NB4 (cell line): ENCODE data around the gene TINCR.

Source experiments
- POLR2A ChIP-seq: IDR thresholded peaks from 2 replicates; pipeline ENCODE4 v1.6.1; 2011; ENCODE audit warnings: mild to moderate bottlenecking; ENCODE audit not compliant: insufficient read length; ENCODE audit errors: extremely low read depth
- TF ChIP-seq, protein P1 (sequence below): IDR thresholded peaks from one replicate; pipeline ENCODE4 v1.5.1; 2012; ENCODE audit warnings: low read depth, low read length

DNA sequence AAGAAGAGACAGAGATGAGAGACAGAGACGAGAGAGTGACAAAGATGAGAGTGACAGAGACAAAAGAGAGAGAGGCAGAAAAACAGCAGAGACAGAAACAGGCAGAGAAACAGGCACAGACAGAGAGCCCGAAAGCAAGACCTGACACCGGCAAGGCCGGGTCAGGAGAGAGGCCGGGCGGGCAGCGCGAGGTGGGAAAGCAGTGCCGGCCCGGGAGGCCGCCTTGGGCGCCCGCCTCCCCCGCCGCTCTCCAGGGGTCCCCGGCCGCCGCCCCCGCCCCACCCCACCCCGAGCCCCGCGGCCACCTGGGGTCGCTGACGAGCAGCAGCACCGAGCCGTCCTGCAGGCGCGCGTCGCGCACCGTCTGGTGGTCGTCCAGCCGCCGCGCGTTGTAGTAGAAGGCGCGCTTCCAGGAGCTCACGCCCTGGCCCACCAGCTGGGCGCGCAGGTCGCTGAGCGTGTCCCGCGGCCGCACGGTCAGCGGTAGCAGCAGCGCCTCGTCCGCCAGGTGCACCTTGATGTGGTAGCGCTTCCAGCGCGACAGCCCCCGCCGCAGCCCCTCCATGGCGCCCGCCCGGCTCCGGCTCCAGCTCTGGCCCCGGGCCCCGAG, at the start of gene TINCR:
- no peak for TF ChIP-seq POLR2A
- TF ChIP-seq, protein P1, sequence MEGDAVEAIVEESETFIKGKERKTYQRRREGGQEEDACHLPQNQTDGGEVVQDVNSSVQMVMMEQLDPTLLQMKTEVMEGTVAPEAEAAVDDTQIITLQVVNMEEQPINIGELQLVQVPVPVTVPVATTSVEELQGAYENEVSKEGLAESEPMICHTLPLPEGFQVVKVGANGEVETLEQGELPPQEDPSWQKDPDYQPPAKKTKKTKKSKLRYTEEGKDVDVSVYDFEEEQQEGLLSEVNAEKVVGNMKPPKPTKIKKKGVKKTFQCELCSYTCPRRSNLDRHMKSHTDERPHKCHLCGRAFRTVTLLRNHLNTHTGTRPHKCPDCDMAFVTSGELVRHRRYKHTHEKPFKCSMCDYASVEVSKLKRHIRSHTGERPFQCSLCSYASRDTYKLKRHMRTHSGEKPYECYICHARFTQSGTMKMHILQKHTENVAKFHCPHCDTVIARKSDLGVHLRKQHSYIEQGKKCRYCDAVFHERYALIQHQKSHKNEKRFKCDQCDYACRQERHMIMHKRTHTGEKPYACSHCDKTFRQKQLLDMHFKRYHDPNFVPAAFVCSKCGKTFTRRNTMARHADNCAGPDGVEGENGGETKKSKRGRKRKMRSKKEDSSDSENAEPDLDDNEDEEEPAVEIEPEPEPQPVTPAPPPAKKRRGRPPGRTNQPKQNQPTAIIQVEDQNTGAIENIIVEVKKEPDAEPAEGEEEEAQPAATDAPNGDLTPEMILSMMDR: no peak
